WERI-Rb-1 (cell line): ENCODE measurements around the gene CMTR1.

Experiments used
- DNase-seq: peaks from one replicate; pipeline ENCODE4 v3.0.0-alpha.2; 2020
- H3K27ac ChIP-seq: fragments of 250-450 bp; sonication (Bioruptor Pico); 2 replicates; pipeline ENCODE4 v1.5.1; 2020; ENCODE audit warnings: mild to moderate bottlenecking, moderate library complexity
- H3K27me3 ChIP-seq: fragments of 250-450 bp; sonication (Bioruptor Pico); 2 replicates; pipeline ENCODE4 v1.5.1; 2021; ENCODE audit warnings: mild to moderate bottlenecking, low read depth, moderate library complexity; ENCODE audit not compliant: insufficient read depth, severe bottlenecking
- H3K36me3 ChIP-seq: fragments of 250-450 bp; sonication (Bioruptor Pico); 2 replicates; pipeline ENCODE4 v1.5.1; 2020; ENCODE audit warnings: mild to moderate bottlenecking, moderate library complexity
- H3K4me3 ChIP-seq: 2 replicates; pipeline ENCODE4 v1.5.1; 2011; ENCODE audit warnings: low read depth, mild to moderate bottlenecking, control low read depth, low read length
- H3K9me3 ChIP-seq: fragments of 250-450 bp; sonication (Bioruptor Pico); 2 replicates; pipeline ENCODE4 v1.5.1; 2021; ENCODE audit warnings: mild to moderate bottlenecking, moderate library complexity; ENCODE audit not compliant: severe bottlenecking
- TF ChIP-seq, protein P1 (sequence below): IDR thresholded peaks from 2 replicates; pipeline ENCODE4 v1.5.1; 2011; ENCODE audit warnings: low read depth, mild to moderate bottlenecking, control low read depth, inconsistent platforms, low read length

CMTR1 gene

DNA sequence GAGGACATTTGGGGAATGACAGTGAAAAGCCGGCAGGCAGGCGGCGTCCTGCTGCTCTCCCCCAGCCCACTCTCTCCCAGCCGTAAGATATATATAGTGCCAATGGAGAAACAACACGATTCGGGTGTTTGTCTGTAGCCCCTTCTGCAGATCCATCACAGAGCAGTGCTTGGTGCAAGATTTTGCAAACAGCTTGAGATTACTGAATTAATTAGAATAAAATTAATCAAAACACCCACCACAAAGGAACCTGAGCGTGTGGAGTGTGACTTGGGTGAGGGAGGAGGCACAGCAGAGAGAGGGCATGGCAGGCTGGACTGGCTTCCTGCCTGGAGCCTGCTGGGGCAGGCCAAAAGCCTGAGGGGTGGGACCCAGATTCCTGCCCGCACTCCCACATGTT lies 95.5 kb downstream of the CMTR1 start:
- no peak overlapping the region for H3K4me3 ChIP-seq
- H3K27ac ChIP-seq, result no peak overlapping the region
- no peaks in the 10 kb centered on the region for H3K9me3 ChIP-seq
- H3K36me3 ChIP-seq, result no peaks in the 10 kb centered on the region
- TF ChIP-seq, protein P1, sequence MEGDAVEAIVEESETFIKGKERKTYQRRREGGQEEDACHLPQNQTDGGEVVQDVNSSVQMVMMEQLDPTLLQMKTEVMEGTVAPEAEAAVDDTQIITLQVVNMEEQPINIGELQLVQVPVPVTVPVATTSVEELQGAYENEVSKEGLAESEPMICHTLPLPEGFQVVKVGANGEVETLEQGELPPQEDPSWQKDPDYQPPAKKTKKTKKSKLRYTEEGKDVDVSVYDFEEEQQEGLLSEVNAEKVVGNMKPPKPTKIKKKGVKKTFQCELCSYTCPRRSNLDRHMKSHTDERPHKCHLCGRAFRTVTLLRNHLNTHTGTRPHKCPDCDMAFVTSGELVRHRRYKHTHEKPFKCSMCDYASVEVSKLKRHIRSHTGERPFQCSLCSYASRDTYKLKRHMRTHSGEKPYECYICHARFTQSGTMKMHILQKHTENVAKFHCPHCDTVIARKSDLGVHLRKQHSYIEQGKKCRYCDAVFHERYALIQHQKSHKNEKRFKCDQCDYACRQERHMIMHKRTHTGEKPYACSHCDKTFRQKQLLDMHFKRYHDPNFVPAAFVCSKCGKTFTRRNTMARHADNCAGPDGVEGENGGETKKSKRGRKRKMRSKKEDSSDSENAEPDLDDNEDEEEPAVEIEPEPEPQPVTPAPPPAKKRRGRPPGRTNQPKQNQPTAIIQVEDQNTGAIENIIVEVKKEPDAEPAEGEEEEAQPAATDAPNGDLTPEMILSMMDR, result no peak
- no peak for DNase-seq
- H3K27me3 ChIP-seq, result no peaks in the 10 kb centered on the region

DNA sequence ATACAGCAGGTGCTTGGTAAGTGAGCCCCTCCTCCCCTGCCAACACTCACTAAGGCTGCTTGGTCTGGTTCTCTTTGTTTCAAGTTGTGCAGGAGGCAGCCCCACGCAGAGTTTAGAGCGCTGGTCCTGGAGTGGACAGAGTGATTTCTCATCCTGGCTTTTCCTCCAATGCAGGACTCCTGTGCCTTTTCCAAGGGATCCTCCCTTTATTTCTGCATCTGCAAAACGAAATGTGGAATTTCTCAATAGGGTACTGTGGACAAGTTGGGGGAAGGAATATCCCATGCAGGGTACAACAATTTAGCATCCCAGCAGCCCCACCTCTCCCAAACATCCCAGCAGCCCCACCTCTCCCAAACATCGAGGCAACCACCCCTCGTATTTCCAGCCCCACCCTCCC lies 97.3 kb downstream of the CMTR1 start:
- Histone ChIP-seq H3K27ac (no peak overlapping the region), H3K9me3 (no peaks in the 10 kb centered on the region), H3K27me3 (no peaks in the 10 kb centered on the region), H3K4me3 (no peak overlapping the region), H3K36me3 (no peaks in the 10 kb centered on the region)
- TF ChIP-seq, protein P1, result no peak
- DNase-seq, result no peak

DNA sequence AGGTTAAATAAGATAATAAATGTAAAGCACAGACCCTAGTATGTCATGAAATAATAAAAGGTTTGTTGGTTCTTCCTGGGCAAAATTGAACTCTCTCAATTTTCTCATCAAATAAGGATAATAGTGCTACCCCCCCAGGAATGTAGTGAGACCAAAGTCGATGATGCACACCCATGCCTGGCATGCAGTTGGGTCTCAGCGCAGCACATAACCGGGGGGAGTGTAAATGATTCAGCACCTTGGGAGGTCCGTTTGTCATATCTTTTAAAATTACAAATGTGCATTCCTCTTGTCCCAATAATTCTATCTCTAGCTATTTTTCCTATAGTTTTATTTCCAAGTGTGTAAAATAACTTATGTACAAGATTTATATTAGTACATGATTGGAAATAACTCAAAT lies 98.0 kb downstream of the CMTR1 start:
- no peaks in the 10 kb centered on the region for H3K27me3 ChIP-seq
- no peaks in the 10 kb centered on the region for H3K9me3 ChIP-seq
- TF ChIP-seq, protein P1, result no peak
- no peaks in the 10 kb centered on the region for H3K36me3 ChIP-seq
- DNase-seq, result no peak
- H3K27ac ChIP-seq, result no peak overlapping the region
- no peak overlapping the region for H3K4me3 ChIP-seq
